ENCODE measurements around the gene MST1R.
A peak's percentile ranks its signal among the peaks of the same experiment; 100 is the strongest.
"Not testable (repeated sequence)": the region's sequence is repeated elsewhere in the genome, so short reads cannot be mapped to it uniquely, and the experiment has no call there.

MST1R gene

DNA sequence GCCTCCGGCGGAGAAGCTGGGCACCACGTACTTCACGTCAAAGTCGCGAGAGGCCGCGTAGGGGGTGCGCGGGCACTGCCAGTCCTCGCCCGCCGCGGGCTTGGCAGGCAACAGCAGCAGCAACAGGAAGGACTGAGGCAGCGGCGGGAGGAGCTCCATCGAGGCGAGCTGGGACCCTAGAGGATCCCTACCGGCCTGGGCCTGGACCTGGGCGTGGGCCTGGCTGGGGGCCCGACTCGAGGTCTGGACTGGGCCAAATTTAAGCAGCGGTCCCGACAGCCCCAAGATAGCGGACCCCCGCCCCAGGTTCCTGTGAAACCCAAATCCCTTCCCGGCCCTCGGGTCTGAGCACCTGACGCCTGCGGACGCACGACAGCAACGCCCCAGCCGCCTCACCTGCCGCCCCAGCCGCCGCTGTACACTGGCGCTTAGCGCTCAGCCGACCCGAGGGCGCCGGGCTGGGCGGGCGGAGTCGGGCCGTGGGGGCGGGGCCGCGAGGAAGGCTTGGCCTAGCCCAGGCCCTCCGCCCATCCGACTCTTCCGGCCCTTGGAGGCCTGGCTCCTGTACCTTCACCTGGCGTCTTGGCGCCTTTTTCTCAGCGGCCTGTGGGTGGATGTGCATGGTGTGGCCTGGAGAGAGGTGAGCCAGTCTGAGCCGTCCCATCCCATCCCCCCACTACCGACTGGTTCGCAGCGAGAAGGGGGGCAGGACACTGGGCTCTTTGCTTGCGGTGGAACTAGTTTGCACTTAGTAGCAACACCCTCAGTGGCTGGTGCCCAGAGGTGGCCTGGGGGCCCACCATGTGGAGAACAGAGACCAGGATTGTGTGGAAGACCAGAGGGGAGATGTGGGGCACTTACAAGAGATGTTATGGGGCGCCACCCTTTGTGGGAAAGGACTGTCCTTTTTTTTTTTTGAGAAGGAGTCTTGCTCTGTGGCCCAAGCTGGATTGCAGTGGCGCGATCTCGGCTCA, at the start of gene MST1R:
TSS of gene MST1R (minus strand) at position 423 of the 974 bp plus-strand sequence. CDS start at position 159, 264 bp downstream.
- no peak for DNase-seq

DNA sequence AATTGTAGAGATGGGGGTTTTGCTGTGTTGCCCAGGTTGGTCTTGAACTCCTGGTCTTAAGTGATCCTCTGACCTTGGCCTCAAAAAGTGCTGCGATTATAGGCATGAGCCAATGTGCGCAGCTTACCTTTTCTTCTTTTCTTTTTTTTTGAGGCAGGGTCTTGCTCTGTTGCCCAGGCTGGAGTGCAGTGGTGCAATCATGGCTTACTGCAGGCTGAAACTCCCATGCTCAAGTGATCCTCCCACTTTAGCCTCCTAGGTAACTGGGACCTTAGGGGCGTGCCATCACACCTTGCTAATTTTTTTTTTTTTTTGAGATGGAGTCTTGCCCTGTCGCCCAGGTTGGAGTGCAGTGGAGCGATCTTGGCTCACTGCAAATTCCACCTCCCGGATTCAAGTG, 49.3 kb upstream of the MST1R start:
- DNase-seq, result no peak

DNA sequence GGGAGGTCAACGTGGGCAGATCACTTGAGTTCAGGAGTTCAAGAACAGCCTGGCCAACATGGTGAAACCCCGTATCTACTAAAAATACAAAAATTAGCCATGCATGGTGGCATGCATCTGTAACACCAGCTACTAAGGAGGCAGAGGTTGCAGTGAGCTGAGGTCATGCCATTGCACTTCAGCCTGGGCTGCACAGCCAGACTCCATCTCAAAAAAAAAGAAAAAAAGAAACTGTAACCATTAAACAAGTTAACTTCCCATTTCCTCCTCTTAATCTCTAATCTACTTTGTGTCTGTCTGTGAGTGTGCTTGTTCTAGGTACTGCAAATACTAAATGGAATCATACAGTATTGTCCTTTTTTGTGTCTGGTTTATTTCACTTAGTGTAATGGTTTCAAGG, 39.0 kb upstream of the MST1R start:
- DNase-seq, result no peak

DNA sequence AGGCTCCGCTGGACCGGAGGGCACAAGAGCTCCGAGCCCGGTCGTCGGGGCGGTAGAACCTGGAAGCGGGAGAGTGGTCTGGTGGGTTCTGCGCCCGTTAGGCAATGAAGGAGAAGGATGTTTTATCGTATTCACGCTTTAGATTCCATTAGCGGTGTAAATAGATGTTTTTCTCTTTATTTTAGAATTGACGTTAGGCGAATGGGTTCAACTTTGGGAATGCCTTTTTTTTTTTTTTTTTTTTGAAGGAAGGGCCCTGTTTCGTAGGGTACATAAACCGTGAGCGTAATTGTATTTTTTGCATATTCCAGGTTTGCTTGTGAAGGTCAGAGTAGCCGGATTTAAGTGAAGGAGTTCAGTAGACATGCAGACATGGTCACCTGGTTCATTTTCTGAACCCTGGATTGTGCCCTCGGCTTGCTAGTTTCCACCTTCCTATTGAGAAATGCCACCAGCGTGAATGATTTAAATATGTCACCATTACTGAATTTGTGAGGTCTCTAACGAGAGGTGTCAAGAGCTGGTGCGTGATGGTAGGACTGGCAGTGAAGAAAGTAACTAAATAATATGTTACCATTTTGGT, 37.1 kb upstream of the MST1R start:
- no peak for DNase-seq

DNA sequence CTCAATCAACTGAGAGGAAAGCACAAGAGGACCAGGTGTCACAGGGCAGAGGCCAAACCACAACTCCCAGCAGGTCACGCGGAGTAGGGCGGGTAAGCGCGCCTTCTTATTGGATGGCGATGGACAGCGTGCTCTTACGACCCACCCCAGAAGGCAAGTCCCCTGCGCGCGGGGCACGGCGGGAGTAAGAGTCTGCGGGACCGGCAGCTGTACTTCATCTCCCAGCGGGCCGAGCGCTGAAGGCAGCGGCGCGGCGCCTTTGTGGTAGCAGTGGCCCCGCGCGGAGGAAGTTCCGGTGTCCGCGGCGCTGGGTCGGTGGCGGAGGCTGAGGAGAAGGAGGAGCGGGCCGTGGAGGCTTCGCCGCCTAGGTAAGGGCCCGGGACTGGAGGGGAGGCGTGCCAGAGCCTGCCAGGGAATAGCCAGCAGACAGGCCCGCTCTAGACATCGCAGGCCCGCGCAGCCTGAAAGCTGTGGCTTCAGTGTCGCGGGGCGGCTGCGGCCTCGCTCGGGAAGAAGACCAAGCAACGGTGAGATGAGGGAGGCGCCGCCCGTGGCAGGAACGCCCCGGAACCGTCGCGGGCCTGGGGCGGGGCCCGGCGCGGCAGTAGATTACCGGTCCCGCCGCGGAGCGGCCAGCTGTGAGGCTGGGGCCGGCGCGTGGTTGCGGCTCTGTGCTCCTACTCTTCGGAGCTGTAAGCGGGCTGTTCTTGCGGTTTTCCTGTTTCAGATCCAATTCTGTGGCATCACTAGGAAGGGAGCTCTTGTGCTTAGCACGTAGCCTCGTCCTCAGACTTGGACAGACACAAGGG, 36.4 kb upstream of the MST1R start, which contains the start of gene RBM6:
TSS of gene RBM6 (plus strand) at position 293 of the 809 bp plus-strand sequence. CDS start 22,492 bp downstream, outside the sequence.
- peak; percentile 82 for DNase-seq

DNA sequence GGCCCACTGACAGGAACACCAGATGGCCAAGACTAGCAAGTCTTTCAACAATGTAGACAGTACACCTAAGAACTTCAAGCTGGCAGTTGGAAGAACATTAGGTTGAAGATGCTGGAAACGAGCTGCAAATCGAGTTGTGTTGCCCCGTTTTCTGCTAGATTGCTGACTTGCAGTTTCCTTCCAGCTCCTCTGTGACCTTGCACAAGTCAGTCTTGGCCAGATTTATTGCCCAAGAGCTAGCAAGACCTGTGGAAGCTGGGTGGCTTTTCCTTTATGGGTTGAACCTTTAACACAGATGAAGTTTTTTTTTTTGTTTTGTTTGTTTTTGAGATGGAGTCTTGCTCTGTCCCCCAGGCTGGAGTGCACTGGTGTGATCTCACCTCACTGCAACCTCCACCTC, 33.4 kb upstream of the MST1R start:
- no peak for DNase-seq

DNA sequence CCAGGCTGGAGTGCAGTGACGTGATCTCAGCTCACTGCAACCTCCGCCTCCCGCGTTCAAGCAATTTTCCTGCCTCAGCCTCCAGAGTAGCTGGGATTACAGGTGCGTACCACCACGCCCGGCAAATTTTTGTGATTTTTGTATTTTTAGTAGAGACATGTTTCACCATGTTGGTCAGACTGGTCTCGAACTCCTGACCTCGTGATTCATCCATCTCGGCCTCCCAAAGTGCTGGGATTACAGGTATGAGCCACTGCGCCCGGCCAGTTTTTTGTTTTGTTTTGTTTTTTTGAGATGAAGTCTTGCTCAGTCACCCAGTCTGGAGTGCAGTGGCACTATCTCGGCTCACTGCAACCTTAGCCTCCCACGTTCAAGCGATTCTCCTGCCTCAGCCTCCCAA, 28.6 kb upstream of the MST1R start:
- not testable (repeated sequence) for DNase-seq

DNA sequence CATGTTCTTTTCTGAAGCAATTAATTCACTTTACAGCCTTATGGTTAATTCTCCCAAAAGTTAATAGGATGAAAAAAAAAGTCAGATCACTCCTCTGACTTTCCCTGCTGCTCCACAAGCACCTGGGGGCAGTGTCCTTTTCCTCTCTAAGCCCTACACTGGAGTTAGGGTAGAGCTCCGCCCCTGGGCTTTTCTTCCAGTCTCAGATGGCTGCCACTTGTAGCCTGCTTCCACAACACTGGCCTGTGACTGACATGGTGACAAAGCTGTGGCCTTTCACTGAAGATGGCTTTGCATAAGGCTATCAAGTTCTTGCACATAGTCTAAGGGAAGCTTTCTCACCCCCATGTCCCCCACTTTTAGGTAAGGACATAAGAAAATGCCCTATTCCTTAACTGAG, 27.2 kb upstream of the MST1R start:
- no peak for DNase-seq

DNA sequence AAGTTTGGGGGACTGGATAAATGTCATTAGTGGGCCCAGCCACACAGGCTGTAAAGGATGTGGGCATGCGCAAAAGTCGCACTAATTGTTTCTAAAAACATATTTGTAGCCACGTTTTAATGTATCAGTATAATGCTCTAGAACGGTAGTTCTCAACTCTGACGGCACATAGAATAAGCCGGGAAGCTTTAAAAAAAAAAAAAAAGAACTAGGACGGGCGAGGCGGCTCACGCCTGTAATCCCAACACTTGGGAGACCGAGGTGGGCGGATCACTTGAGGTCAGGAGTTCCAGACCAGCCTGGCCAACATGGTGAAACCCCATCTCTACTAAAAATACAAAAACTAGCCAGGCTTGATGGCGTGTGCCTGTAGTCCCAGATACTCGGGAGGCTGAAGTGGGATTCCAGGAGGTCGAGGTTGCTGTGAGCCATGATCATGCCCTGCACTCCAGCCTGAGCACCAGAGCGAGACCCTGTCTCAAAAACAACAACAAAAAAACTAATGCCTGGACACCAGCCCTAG, 26.6 kb upstream of the MST1R start:
- DNase-seq, result no peak

DNA sequence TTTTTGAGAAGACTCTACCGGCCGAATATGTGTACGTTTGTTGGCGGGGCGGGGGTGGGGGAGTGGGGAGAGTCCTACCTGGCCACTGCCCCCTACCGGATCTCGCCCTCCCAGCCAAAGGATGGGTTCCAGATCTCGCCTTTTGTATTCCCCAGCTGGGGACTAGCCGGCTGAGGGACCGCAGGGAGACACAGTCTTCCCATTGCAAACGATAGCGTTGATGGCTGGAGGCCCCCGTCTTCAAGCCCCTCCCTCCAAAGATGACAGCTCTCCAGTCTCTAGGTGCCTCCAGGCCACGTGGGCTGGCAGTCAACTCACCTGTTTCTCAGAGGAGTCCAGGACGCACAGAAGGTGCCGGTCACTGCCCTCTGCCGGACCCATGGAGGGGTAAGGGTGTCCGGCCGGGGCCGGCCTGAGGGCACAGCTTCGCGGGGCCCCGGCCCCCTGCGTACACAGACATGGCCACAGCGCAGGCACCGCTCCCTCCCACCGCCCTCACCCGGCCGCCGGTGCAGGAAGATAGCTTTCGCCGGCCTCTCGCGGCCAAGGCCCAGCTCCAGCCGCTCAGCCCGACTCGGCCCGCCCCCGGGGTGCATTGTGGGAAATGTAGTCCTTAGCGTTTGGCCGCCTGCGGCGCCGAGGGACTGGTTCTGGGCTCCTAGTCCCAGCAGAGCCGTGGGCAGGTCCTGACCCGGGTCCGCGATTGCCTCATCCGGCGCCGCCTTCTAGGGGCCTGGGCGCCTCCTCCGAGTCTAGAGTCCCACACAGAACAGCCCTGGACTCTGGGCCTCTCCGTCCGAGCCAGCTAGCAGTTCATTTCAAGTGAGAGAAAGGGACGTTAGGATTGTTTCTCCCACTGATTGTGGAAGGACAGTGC, 25.9 kb upstream of the MST1R start, which contains the start of gene MON1A:
TSS of gene MON1A (minus strand) at position 521 of the 877 bp plus-strand sequence. CDS start 16,465 bp downstream, outside the sequence.
- DNase-seq, result peak; percentile 15

DNA sequence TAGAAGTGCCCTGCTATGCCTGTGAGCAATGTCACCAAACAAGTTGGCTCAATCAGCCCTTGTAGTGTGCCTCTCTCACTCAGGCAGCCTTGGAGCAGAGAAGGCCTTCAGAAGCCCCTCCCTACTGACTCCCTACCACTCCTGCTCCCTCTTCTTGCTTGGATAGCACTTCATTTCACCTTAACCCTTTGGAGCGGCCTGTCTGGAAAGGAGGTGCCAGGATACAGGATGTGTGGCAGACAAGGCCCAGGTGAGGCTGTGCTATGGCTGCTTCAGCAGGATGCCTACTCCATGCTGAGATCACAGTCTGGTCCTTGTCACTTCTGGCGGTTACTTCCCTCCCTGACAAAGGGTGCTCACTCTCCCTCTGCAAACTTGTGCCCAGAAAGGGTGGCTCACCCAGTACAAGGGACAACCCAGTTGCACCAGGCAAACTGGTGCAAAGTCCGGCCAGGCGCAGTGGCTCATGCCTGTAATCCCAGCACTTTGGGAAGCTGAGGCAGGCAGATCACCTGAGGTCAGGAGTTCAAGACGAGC, 24.9 kb upstream of the MST1R start:
- DNase-seq, result no peak

DNA sequence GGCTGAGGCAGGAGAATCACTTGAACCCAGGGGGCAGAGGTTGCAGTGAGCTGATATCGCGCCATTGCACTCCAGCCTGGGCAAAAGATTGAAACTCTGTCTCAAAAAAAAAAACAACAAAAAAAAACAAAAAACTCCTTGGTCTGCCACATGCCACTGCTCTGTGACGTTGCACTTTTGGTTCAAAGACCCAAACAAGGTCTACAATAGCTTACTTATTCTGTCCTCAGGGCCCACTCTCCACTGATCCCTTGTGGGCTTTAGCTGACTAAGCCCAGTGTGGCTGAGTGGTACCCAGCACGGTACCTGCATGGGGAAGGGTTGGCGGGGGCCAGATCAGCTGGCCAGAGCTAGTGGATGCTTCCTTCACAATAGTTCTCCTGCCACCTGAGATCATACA, 24.1 kb upstream of the MST1R start:
- DNase-seq, result no peak

DNA sequence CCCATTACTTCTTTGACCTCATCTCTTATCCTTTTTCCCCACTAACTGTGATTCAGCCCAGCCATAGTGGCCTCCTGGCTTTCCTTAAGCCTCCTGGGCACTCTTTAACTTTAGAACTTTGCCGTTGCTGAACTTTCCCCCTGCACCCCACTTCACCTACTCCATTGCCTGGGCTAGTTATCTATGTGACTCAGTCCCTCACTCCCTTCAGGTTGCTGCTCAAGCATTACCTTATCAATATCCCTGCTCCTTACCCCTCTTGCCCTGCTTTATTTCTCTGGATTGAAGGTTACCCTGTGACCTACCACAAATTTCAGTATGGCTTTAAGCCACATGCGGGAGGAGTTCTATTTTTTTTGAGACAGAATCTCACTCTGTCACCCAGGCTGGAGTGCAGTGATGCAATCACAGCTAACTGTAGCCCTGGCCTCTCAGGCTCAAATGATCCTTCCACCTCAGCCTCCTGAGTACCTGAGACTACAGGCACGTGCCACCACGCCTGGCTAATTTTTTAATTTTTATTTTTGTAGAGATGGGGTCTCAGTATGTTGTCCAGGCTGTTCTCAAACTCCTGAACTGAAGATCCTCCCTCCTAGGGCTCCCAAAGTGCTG, 22.6 kb upstream of the MST1R start:
- DNase-seq, result no peak

DNA sequence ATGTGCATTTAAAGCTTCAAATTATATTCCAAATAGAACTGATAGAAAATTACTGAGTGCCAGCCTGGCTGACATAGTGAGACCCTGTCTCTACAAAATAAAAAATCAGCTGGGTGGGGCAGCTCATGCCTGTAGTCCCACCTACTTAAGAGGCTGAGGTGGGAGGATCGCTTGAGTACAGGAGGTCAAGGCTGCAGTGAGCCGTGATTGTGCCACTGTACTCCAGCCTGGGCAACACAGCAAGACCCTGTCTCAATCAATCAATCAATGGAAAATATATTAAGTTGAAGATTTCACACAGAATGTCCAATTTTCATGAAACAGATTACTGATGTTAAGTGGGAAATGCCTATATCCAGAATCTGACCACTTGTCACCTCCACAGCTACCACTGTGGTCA, 21.8 kb upstream of the MST1R start:
- no peak for DNase-seq

DNA sequence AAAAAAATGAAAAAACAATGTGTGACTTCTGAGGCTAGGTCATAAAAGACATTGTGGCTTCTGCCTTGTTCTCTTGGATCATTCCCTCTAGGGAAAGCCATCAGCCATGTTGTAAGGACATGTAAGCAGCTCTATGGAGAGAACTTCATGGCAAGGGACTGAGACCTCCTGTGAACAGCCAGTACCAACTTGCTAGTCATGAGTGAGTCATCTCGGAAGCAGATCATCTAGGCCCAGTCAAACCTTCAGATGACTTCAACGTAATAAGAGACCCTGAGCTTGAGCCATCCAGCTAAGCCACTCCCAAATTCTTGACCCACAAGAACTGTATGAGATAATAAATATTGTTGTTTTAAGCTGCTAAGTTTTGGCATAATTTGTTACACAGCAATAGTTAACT, 21.0 kb upstream of the MST1R start:
- DNase-seq, result no peak

DNA sequence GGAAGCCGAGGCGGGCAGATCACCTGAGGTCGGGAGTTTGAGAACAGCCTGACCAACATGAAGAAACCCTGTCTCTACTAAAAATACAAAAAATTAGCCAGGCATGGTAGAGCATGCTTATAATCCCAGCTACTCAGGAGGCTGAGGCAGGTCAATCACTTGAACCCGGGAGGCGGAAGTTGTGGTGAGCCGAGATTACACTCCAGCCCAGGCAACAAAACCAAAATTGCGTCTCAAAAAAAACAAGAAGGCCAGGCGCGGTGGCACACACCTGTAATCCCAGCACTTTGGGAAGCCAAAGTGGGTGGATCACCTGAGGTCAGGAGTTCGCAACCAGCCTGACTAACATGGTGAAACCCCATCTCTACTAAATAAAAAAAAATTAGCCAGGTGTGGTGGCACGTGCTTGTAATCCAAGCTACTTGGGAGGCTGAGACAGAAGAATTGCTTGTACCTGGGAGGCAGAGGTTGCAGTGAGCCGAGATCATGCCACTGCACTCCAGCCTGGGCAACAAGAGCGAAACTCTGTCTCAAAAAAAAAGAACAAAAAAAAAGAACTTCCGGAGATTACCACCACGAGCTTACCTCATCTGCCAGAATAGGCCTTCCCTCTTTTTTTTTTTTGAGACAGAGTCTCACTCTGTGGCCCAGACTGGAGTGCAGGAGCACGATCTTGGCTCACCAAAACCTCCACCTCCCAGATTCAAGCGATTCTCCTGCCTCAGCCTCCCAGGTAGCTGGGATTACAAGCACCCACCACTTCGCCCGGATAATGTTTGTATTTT, 14.3 kb upstream of the MST1R start:
- not testable (repeated sequence) for DNase-seq

DNA sequence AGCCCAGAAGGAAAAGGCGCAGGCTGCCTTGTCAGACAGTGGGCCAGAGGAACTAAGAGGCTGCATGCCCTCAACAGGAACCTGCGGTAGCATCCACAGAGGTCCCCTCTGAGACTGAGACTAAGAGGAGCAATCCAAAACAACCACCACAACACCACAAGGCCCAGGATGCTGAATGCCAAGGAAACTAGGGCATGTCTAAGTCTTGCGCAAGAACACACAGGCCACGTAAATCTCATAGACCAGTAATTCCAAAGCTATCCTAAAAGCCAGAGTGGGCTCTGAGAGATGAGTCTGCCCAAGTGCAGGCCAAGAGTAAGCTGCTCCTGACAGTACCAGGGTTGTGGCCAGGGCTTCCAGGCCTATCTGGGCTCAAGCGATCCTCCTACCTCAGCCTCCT, 13.0 kb upstream of the MST1R start:
- no peak for DNase-seq

DNA sequence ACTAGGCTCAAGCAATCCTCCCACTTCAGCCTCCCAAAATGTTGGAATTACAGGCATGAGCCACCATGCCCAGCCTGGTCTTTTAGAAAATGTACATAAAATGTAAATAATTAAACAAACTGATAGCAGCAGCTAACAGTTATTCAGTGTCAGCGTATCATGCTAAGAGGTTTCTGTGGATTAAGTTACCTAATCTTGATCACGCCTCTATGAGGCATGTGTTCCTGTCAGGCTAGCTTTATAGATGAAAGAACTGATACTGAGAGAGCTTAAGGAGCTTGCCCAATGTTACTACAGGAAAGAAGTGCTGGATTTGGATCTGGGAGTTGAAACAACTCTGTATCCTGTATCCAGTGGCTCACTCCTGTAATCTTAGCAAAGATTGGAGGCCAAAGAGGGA, 11.2 kb upstream of the MST1R start:
- DNase-seq, result no peak

DNA sequence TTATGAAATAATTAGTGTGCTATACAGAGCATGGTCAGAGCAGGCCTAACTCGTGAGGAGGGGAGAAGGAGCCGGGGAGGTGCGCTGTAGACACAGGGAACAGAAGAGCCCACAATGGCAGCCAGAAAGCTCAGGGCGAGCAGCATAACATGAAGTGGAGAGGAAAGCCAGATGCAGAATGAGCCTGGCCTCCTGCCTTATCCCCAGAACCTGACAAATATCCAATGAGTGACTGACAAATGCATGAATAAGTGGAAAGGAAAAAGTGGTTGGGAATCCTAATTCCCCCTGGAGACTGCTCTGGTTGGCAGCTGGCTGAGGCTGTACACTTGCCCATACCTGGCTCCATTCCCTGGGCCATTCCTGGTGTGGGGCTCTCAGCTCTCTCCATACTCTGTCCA, 9.2 kb upstream of the MST1R start:
- peak; percentile 11 for DNase-seq

DNA sequence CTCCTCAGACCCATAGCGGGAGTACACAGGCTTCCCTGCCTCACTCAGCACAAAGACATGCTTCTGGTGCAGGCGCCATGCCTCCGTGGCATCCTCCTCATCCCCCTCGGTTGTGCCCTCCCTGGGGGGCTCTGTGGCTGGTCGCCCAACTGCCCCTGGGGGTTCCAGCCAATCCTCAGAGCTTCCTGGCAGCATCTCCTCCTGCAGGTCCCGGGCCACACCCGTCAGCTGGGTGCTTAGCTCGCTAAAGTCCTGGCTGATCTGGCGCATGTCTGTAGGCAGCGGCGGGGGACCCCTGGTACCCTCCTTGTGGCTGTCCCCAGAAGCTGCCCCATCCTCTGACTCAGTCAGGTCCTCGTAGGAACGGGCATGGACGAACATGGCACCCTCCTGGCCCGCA, 7.9 kb upstream of the MST1R start:
- no peak for DNase-seq

DNA sequence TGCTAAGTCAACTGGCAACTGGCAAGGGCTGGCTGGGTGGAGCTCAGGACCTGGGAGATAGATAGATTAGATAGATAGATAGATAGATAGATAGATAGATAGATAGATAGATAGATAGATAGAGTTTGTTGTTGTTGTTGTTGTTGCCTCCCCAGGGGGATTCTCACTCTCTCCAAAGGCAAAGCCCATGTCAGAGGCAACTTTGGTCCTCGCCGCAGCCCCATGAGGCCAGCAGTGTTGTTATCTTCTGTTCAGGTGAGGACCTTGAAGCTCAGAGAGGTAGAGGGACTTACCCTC, 7.4 kb upstream of the MST1R start:
- no peak for DNase-seq
